Occipital lobe (tissue), 2 donors: ENCODE measurements around the gene HSPA8. TPM values are rescaled to one million over a fixed set of nuclear protein-coding genes. Genes with fewer than 3 reads are reported as not detected.
"Not testable (repeated sequence)": the region's sequence is repeated elsewhere in the genome, so short reads cannot be mapped to it uniquely, and the experiment has no call there.

Source experiments
- DNase-seq: peaks from one replicate; lab custom pipeline; 2025; lab: John Stamatoyannopoulos, UW
- total RNA-seq: library from RNA; depleted of rRNA; stranded (reverse); fragments of >200 nt; gene quantifications from one replicate; pipeline ENCODE4 v1.2.3, GENCODE V29; 2014

HSPA8 gene
- 3,421 TPM for total RNA-seq

DNA sequence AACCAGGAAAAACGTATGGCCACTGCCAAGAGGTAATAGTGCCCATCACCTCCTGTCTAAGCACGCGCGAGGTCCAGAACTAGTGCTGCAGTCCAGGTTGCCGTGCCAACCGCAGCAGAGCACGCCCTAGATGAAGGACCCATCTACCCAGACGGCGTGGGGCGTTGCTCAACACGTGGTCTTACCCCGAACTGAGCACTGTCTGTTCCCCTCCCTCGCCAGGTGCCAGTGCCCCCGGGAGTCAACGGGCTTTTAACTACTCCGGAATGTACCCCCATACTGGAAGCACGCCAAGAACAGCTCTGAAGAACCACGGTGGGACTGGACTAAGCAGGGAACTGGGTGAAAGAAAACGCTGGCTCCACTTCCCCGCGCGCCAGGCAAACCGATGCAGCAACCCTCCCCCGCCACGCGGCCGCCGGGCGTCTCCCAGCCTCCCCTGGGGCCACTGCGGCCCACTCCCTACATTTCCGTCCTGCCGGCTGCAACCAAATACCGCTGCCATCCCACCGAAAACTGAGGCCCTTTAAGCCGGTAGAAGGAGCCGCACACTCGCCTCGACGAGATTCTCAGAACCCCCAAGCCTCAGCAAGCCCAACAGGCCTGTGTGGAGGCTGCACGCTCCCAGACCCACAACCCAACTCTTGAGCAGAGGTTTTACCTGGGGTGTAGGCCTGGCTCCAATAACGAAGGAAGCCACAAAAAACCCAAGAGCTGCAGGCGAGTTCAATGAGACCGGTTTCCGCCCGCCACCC lies at the start of gene HSPA8:
HSPA8 (minus strand) TSS at position 734 of the 755 bp plus-strand sequence. CDS start 812 bp downstream, outside the sequence.
- peak; percentile 44 for DNase-seq

DNA sequence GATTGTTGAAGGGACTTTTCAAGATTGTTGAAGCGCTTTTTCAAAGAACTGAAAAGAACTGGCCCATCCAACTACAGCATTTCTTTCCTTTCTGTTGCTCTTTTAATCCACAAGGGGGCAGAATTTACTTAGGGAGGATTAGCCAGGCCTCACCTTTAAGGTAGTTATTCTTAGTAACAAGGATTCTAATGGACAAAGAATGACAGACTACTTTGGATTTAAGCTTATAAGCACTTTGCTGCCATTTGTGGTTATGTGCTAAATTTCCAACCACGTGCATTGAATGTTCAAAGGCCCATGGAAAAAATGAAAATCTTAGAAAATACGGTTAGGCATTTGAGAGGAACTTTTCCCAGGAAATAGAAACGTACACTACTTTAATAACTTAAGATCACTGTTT lies 49.5 kb upstream of the HSPA8 start:
- no peak for DNase-seq

DNA sequence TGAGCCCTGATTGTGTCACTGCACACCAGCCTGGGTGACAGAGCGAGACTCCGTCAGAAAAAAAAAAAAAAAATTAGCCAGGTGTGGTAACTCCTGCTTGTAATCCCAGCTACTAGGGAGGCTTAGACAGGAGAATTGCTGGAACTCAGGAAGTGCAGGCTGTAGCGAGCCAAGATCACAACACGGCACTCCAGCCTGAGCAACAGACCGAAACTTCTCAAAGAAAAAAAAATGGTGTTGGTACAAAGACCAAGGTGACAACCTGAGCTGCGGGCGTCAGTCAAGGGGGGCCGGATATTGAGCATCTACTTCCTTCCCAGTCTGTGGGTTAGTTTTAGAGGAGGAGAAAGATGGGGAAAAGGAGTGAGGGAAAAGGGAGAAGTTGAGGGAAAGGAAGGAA lies 48.5 kb upstream of the HSPA8 start:
- no peak for DNase-seq

- no peak for DNase-seq
Measured at GRCh38 chr11:123107945-123108495, 46.1 kb upstream of the HSPA8 start.

DNA sequence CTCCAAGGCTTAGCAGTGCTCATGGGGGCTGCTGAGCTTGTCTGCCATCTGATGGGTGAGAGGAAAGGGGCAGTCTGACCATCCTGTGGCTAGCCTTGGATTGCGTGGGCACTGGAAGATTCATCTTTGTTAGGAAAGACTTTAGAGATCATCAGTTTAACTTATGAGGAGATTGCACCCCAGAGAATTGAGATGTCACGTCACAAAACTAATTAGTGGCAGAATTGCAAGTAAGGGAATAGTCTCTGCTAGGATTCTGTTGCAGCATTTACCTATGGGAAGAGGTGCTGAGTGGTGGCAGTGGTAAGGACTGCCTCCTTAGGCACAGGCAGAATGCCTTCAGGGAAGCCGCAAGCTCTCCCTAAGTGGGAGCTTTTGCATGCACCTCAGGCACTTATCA lies 42.8 kb upstream of the HSPA8 start:
- no peak for DNase-seq

- peak; percentile 44 for DNase-seq
Measured at GRCh38 chr11:123103326-123103980, 41.5 kb upstream of the HSPA8 start.

- DNase-seq: peak; percentile 30
Measured at GRCh38 chr11:123100379-123101085, 38.6 kb upstream of the HSPA8 start.

DNA sequence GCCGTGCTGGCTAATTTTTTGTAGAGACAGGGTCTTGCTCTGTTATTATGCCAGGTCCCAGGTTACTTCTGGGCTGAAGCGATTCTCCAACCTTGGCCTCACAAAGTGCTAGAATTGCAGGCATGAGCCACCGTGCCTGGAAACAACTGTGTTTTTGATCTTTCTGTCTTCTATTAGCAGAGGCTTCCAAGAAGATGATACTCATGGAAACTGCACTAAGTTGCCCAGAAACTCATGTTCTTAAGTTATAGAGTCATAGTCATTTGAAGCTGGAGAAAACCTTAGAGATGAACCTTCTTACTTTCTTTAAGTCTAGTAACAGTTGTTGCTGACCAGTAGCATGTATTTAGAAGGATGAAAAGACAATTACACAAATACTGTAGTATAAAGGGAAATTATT lies 37.1 kb upstream of the HSPA8 start:
- DNase-seq: no peak

DNA sequence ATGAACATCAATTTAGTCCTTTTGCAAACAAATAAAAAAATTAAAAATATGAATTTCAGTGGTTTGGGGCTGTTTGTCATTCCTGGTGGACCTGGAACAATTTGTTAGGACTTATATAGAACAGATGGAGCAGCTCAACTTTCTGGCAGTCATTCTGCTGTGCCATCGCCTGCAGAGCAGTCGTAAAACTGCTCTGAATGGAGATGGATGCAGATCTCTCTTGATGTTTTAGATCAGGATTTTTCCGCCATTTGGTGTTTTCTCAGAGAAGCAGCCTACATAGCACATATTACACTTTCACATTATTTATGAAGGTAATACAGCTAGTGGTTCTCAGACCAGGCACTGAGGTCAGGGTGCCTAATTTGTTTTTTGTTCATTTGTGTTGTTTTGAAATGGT lies 31.8 kb upstream of the HSPA8 start:
- no peak for DNase-seq

GRCh38 chr11:123091506-123091905 lies 29.6 kb upstream of the HSPA8 start:
- no peak for DNase-seq

GRCh38 chr11:123090168-123090567 lies 28.2 kb upstream of the HSPA8 start:
- DNase-seq: not testable (repeated sequence)

GRCh38 chr11:123088896-123089295 lies 27.0 kb upstream of the HSPA8 start:
- DNase-seq: not testable (repeated sequence)

DNA sequence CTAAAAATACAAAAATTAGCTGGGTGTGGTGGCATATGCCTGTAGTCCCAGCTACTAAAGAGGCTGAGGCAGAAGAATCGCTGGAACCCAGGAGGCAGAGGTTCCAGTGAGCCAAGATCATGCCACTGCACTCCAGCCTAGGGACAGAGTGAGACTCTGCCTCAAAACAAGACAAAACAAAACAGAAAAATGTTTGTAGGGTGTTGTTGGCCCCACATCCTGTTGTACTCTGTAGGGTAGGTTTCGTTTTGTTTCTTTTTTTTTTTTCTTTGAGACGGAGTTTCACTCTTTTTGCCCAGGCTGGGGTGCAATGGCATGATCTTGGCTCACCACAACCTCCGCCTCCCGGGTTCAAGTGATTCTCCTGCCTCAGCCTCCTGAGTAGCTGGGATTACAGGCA lies 25.7 kb upstream of the HSPA8 start:
- DNase-seq: not testable (repeated sequence)

- DNase-seq: no peak
Measured at GRCh38 chr11:123086305-123086704, 24.4 kb upstream of the HSPA8 start.

- DNase-seq: no peak
Measured at GRCh38 chr11:123085497-123085896, 23.6 kb upstream of the HSPA8 start.

DNA sequence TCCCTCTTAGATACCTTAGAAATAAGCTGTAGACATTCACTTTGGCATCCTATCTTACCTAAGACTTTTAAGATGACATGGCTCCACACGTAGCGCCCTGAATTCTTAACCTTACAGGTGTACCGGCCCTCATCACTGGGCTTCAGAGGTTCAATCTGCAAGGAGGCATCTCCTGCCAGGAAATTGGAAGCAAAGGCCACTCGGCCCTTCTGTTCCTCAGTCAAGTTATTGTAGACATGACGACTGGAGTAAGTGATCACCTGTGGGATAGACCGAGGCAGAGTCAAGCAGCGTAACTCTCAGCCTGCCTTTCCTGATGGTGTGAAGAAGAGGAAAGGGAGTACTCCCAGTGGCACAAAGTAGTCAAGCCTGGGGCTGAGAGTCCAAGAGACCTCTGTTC lies 22.5 kb upstream of the HSPA8 start:
- no peak for DNase-seq

DNA sequence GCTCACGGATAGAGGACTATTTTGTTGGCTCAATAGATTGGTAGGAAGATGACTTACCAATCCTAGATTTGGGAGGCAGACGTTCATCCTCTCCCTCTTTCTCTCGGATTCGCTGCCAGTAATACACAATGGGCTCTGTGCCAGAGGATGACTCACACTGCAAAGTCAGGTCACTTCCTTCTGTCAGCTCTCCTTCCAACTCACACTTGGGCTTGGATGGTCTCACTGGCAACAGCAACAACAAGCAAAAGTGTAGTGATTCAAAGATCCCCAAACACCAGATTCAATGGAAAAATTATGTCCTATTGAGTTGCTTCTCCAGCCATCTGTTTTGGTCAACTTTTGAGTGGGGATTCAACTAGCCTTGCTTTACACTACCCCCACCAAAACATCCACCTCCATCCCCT lies 21.7 kb upstream of the HSPA8 start:
- peak; percentile 25 for DNase-seq

DNA sequence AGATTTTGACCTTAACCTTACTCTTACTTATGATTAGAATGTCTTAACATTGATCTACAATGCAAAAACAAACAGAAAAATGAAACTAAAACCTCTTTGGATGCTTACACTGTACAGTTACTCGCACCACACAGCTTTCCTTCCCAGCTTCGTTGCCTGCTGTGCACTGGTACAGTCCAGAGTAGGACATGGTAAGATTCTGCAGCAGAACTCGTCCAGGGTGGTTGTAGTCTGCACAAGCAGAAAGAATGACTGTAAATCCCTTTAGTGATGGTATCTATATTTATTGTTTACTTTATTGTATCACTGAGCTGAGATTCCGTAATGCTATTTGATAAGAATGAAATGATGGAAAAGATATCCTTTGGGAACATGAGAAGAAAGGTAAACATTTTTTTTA lies 21.0 kb upstream of the HSPA8 start:
- no peak for DNase-seq

DNA sequence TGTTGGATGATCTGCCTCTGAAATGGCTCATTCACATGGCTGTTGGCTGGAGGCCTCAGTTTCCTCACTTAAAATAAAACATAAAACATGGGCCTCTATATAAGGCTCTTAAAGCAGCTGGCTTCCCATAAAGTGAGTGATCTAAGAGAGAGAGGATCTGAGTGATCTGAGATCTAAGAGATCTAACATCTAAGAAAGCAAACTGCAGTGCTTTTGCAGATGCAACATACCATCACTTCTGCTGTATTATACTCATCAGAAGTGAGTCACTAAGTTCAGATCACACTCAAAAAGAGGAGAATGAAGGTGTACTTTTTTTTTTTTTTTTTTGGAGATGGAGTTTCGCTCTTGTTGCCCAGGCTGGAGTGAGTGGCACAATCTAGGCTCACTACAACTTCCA lies 18.1 kb upstream of the HSPA8 start:
- no peak for DNase-seq

DNA sequence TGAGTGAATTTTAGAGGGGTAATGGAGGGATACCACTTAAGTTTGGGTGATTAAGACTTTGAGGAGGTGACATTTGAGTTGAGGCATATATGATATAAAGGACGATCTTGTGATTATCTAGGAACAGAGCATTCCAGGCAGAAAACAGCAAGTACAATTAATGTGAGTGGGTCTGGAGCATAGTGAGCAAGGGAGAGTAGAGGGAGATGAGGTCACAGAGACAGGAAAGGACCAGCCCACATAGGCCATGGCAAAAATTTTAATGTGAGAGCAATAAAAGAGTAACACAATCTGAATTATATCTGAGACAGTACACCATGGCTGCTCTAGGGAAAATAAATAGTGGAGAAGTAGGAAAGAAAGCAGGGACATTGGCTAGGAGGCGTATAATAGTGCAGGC lies 14.5 kb upstream of the HSPA8 start:
- DNase-seq: no peak

GRCh38 chr11:123073343-123074057 lies 11.6 kb upstream of the HSPA8 start:
- no peak for DNase-seq

DNA sequence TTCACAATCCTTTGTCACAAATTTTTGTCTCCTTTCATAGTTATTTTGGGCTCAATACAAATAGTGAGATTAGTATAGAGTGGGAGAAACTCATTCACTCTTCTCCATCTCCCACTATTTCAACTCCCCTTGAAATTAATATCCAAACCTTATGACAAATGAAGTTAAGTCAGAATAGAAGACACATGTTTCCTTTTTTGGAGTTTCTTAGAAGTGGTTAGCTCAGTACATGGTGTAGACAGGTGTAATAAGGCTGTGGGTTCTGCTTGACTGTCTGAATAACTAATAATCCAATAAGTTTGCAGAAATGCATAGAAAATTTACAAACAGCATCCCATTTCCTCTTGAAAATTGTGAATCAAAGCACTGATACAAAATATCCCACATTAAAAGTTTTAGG lies 10.8 kb upstream of the HSPA8 start:
- no peak for DNase-seq
